IPS-20b (cell line): ENCODE data around the gene ABTB2.

Experiments
- H3K27ac ChIP-seq: one replicate; pipeline ENCODE4 v1.5.1; 2013; ENCODE audit warnings: low read length
- H3K27me3 ChIP-seq: 2 replicates; pipeline ENCODE4 v1.6.1; 2013; ENCODE audit warnings: mild to moderate bottlenecking, low read length, inconsistent platforms; ENCODE audit not compliant: insufficient read depth
- H3K36me3 ChIP-seq: 2 replicates; pipeline ENCODE4 v1.6.1; 2013; ENCODE audit warnings: low read depth, mild to moderate bottlenecking, inconsistent platforms, low read length, moderate library complexity; ENCODE audit not compliant: insufficient read depth
- H3K4me1 ChIP-seq: 2 replicates; pipeline ENCODE4 v1.6.1; 2013; ENCODE audit warnings: mild to moderate bottlenecking, control low read depth, inconsistent platforms, low read length, moderate library complexity; ENCODE audit not compliant: insufficient read depth
- H3K4me3 ChIP-seq: 2 replicates; pipeline ENCODE4 v1.5.1; 2013; ENCODE audit warnings: mild to moderate bottlenecking, low read length, inconsistent platforms
- H3K9ac ChIP-seq: 2 replicates; pipeline ENCODE4 v1.6.1; 2013; ENCODE audit warnings: low read depth, mild to moderate bottlenecking, inconsistent platforms, low read length, moderate library complexity
- H3K9me3 ChIP-seq: 2 replicates; pipeline ENCODE4 v1.6.1; 2013; ENCODE audit warnings: mild to moderate bottlenecking, low read depth, low read length, inconsistent platforms; ENCODE audit not compliant: insufficient read depth

The ABTB2 gene

DNA sequence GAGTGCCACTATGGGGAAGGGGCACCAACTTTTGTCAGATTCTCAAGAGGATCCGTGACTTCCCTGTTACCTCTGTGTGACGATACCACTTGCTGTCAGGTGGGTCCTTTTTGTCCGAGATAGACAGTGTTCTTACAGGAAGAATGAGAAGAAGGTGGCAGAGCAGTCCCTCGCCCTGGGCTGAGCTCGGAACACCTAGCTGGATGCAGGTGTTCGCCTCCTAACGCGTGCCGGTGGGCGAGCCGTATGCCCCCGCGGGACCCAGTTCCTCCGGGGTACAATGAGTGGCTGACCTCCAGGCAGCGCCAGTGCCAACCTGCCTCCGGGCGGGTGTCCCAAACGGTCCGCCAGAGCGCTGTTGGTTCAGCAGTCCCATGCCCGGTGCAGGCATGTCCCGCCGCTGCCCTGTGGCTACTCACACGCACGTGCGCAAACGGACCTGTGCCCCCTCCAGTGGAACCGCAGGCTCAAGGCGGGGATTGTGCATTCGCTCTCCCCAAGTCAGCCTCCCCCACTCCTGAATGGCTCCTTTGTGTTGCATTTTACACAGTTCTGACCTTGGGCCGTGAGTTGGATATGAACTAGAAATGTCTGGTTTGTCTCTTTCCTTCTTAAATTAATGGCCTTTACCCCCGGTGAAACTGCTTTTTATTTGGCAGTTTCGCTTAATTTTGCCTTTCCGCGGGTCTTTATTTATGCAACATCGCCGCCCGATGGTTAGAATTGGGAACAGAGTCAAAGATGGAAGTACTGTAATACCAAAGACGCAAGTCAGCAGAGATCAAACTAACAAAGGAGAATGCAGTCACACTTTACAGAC is 1.1 kb upstream of the ABTB2 start:
- Histone ChIP-seq H3K4me3 (peak overlapping the region; percentile 73), H3K27ac (no peak overlapping the region), H3K36me3 (no peaks in the 10 kb centered on the region), H3K9me3 (no peaks in the 10 kb centered on the region), H3K27me3 (peaks cover 40% of the 10 kb centered on the region), H3K4me1 (peaks cover 9% of the 10 kb centered on the region), H3K9ac (peak overlapping the region; percentile 76; the same call in 1 of the 2 replicates)

DNA sequence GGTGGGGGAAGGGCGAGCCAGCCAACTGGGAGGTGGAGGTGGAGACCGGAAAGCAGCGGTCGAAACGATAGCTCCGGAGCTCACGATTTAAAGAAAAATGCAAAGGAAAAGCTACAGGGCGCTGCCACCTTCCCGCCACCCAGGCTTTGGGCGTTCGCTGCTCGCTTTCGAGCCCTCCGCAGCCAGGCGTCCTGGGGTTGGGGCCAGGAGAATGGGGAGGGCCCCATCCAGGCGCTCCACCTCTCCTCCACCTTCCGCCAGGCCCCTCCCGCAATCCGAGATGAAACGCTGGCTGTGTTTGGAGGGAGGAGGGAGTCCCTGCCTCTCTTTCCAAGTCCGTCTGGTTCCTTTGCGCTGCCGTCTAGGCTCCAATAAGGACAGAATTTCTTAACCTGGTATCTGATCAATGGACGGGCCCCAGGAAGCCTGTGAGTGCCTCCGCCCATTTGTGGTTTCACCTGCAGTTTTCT is 483 bp upstream of the ABTB2 start:
- H3K4me3 ChIP-seq: peak overlapping the region; percentile 73
- peak overlapping the region; percentile 76 for H3K9ac ChIP-seq
- H3K9me3 ChIP-seq: no peaks in the 10 kb centered on the region
- no peaks in the 10 kb centered on the region for H3K36me3 ChIP-seq
- H3K4me1 ChIP-seq: peaks cover 9% of the 10 kb centered on the region
- H3K27me3 ChIP-seq: peaks cover 40% of the 10 kb centered on the region
- no peak overlapping the region for H3K27ac ChIP-seq

DNA sequence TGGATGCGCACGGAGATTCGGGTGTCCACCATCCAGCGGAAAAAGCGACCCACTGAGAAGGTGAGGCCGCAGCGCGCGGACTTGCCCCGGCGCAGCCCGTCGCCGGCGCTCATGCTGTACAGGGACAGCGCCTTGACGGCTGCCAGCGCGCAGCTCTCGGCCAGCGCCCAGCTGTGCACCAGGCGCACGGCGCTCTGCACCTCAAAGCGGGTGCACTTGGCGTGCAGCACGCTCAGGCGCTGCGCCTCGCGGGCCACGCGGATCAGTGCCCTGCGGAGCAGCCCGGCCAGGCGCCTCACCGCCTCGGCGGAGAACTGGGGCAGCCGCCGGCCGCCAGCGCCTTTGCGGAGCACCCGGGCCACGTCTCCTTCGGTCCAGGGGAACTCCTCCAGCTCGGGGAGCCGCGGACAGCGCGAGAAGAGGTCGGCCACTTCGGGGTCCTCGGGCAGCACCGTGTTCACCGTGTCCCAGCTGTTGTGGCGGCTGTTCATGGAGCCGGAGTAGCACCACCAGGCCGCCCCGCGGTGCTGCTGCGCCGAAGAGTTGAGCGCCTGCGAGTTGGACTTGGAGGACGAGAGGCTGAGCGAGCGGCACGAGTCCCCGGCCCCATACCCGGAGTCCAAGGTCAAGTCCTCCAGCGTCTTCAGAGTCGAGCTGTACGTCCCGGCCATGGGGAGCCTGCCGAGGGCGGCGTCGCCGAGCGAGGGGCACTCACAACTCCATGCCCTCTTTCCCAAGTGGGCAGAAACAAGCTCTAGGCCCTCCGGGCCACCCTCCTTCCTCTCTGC is 703 bp downstream of the ABTB2 start:
- H3K36me3 ChIP-seq: no peaks in the 10 kb centered on the region
- H3K9ac ChIP-seq: peak overlapping the region; percentile 63; the same call in 1 of the 2 replicates
- H3K4me3 ChIP-seq: peak overlapping the region; percentile 78
- peaks cover 9% of the 10 kb centered on the region for H3K4me1 ChIP-seq
- no peak overlapping the region for H3K27ac ChIP-seq
- no peaks in the 10 kb centered on the region for H3K9me3 ChIP-seq
- H3K27me3 ChIP-seq: peaks cover 40% of the 10 kb centered on the region

GRCh38 chr11:34356576-34356912 is 1.3 kb downstream of the ABTB2 start:
- Histone ChIP-seq H3K4me3 (peak overlapping the region; percentile 78), H3K4me1 (peaks cover 9% of the 10 kb centered on the region), H3K36me3 (no peaks in the 10 kb centered on the region), H3K27me3 (peaks cover 40% of the 10 kb centered on the region), H3K9me3 (no peaks in the 10 kb centered on the region), H3K27ac (no peak overlapping the region), H3K9ac (peak overlapping the region; percentile 63; the same call in 1 of the 2 replicates)

DNA sequence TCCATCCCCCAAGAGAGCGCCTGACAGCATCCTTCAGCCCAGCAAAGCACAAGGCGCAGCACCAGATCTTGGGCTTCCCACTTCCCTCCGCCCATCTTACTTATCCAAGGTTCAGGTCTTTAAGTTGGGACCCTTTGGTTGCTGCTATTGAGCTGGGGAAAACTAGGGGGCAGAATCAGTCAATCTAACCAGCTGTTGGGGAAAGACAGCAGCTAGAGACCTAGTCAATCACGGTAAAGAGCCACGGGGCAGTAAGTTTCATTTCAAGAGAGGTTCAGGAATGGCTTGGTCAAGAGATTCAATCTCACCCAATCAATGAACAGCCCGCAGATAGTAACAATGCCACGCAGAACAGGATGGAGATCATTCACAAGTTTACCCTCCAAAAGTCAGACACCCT is 1.7 kb downstream of the ABTB2 start:
- Histone ChIP-seq H3K27ac (no peak overlapping the region), H3K4me1 (peaks cover 9% of the 10 kb centered on the region), H3K4me3 (peak overlapping the region; percentile 78), H3K36me3 (no peaks in the 10 kb centered on the region), H3K9me3 (no peaks in the 10 kb centered on the region), H3K9ac (no peak overlapping the region), H3K27me3 (peaks cover 40% of the 10 kb centered on the region)

GRCh38 chr11:34355726-34356125 is 2.1 kb downstream of the ABTB2 start:
- Histone ChIP-seq H3K36me3 (no peaks in the 10 kb centered on the region), H3K4me3 (peak overlapping the region; percentile 78), H3K27ac (no peak overlapping the region)

DNA sequence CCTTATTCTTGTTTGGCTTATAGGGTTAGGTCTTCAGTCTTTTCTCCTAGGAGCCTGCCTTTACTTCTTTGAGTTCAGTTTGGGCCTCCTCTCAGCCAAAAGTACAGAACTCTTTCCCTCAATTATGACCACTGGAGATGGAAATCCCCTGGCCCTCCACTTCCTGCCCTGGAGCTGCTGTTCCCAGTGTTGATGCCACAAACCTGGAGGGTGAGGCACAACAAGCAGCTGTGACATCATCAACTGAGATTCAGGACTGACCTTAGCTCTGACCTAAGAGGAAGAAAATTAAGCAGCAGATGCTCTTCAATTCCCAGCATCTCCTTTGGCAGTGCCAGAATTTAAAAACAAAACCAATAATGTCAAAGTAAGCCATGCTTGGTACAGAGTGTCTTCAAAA is 3.0 kb downstream of the ABTB2 start:
- Histone ChIP-seq H3K27ac (no peak overlapping the region), H3K4me1 (peaks cover 9% of the 10 kb centered on the region)

More at GRCh38 chr11:34355726-34356125, 2.1 kb downstream of the ABTB2 start:
- Histone ChIP-seq H3K4me1 (peaks cover 9% of the 10 kb centered on the region), H3K9ac (no peak overlapping the region), H3K9me3 (no peaks in the 10 kb centered on the region), H3K27me3 (peaks cover 40% of the 10 kb centered on the region)

DNA sequence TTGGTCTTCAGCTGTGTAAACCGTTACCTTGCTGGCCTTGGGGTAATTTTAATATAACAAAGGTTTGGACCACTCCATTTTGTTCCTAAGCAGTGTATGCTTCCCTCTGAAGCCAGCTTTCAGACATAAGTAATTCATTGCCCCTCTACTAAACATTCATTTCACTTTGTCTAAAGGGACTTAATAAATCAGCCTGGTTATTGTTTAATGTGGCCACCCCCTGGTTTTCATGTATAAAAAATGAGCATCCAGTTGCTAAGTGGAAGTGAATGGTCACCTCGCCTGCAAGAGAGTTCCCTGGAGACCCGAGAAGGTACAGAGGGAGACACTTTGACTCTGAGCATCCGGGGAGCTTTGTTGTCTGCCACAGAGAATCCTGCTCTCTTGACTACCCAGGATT is 3.9 kb downstream of the ABTB2 start:
- peaks cover 38% of the 10 kb centered on the region for H3K27me3 ChIP-seq
- no peak overlapping the region for H3K27ac ChIP-seq
- H3K36me3 ChIP-seq: no peaks in the 10 kb centered on the region
- no peaks in the 10 kb centered on the region for H3K9me3 ChIP-seq
- peaks cover 9% of the 10 kb centered on the region for H3K4me1 ChIP-seq
- no peak overlapping the region for H3K4me3 ChIP-seq
- no peak overlapping the region for H3K9ac ChIP-seq

More for the DNA sequence above, 3.0 kb downstream of the ABTB2 start:
- H3K36me3 ChIP-seq: no peaks in the 10 kb centered on the region
- no peaks in the 10 kb centered on the region for H3K9me3 ChIP-seq
- peaks cover 40% of the 10 kb centered on the region for H3K27me3 ChIP-seq
- no peak overlapping the region for H3K4me3 ChIP-seq
- no peak overlapping the region for H3K9ac ChIP-seq

DNA sequence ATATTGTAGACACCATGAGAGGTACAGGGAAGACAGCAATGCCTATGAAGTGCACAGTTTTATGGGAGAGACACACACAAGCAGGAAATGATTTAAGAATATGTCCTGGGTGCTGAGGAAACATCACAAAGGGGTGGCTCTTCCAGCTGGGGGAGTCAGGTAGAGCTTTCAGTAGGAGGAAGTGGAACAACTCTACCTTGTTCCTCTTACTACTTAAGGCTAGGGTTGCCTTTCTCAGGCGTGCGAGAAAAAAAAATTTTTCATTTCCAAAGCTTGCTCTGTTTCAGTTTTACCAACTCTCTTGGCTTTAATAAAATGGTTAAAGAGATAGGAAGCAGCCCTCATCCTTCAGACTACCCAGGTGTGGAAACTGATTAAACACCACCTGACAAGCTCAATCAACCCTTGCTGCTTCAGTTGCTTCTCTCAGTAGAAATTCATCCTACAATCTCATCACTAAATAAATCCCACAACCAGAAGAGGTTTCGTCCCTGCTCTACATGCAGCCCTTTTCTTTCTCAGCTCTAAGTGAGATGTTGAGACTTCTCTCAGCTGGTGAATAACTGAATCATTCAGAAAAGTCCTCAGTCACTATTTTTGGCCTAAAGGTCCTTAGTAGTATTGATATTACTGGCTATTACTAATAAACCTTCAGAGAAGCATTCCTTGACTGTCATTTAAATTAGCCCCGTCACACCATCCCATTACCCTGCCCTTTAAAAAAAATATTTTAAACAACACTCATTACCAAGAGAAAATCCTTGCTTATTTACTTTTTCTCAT is 5.9 kb downstream of the ABTB2 start:
- H3K27me3 ChIP-seq: peaks cover 25% of the 10 kb centered on the region
- H3K9ac ChIP-seq: no peak overlapping the region
- no peaks in the 10 kb centered on the region for H3K9me3 ChIP-seq
- no peak overlapping the region for H3K4me3 ChIP-seq
- H3K4me1 ChIP-seq: peaks cover 9% of the 10 kb centered on the region
- H3K36me3 ChIP-seq: no peaks in the 10 kb centered on the region
- H3K27ac ChIP-seq: no peak overlapping the region

- no peak overlapping the region for H3K27ac ChIP-seq
- H3K27me3 ChIP-seq: peaks cover 16% of the 10 kb centered on the region
- no peak overlapping the region for H3K9ac ChIP-seq
- H3K36me3 ChIP-seq: no peaks in the 10 kb centered on the region
- no peak overlapping the region for H3K4me3 ChIP-seq
- H3K4me1 ChIP-seq: peaks cover 9% of the 10 kb centered on the region
- no peaks in the 10 kb centered on the region for H3K9me3 ChIP-seq
Observed at GRCh38 chr11:34351051-34351450, 6.8 kb downstream of the ABTB2 start.

DNA sequence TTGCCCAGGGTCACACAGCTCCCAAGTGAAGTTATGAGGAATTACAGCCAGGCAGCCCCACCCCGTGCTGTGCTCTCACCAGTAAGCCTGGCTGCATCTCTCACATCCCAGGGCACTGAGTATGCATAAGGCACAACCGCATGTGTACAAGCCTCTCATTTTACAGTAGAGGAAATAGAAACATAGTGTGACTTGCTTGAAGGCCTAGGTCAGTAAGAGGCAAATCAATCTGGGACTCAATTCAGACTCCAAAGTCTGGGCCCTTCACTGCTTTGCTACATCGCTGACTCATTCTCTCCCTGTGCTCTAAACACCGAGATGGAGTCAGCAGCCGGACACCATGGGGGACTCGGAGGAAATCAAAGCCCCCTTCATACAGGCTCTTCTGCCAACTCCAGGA is 7.9 kb downstream of the ABTB2 start:
- H3K4me3 ChIP-seq: no peak overlapping the region
- H3K36me3 ChIP-seq: no peaks in the 10 kb centered on the region
- no peak overlapping the region for H3K9ac ChIP-seq
- H3K27ac ChIP-seq: no peak overlapping the region
- peaks cover 5% of the 10 kb centered on the region for H3K27me3 ChIP-seq
- peaks cover 3% of the 10 kb centered on the region; the same call in 1 of the 2 replicates for H3K4me1 ChIP-seq
- H3K9me3 ChIP-seq: no peaks in the 10 kb centered on the region
